H1 (cell line): ENCODE measurements around the gene ASS1. TPM values are rescaled to one million over a fixed set of nuclear protein-coding genes. Genes with fewer than 3 reads are reported as not detected.
A peak's percentile ranks its signal among the peaks of the same experiment; 100 is the strongest.

Experiments
- CTCF ChIA-PET: fragments of 300-600 bp; sonication (Branson Sonifier 250); formaldehyde crosslinking; loops from one replicate; lab custom pipeline; 2021; ENCODE audit not compliant: partially characterized antibody; lab: Charles Lee
- POLR2A ChIA-PET: fragments of 300-600 bp; sonication (Branson Sonifier 250); formaldehyde crosslinking; loops from one replicate; lab custom pipeline; 2021; ENCODE audit warnings: inconsistent platforms; ENCODE audit not compliant: partially characterized antibody; lab: Charles Lee
- DNase-seq, 2 experiments: peaks; one replicate each; pipeline versions ENCODE4 v3.0.0 to v3.0.0-alpha.2; 2010 to 2022; ENCODE audit warnings: low spot score in 2 of 2, low read depth in 1 of 2, mixed read lengths in 1 of 2
- FAIRE-seq: peaks from 2 replicates; lab custom pipeline; 2011; peaks lifted over from hg19 to GRCh38; lab: Jason Lieb, UNC
- H2AFZ ChIP-seq: 2 replicates; pipeline ENCODE4 v1.8.1; 2012; ENCODE audit warnings: low read length, inconsistent platforms
- H2AK5ac ChIP-seq: 2 replicates; pipeline ENCODE4 v1.6.1; 2013; ENCODE audit warnings: low read depth, low read length
- H2BK120ac ChIP-seq: replicated peaks from 2 replicates; pipeline ENCODE3; 2013; ENCODE audit warnings: low read depth, low read length, inconsistent platforms
- H2BK12ac ChIP-seq: 2 replicates; pipeline ENCODE4 v1.6.1; 2013; ENCODE audit warnings: low read depth, low read length
- H2BK15ac ChIP-seq: 2 replicates; pipeline ENCODE4 v1.6.1; 2013; ENCODE audit warnings: low read length
- H2BK20ac ChIP-seq: 2 replicates; pipeline ENCODE4 v1.6.1; 2013; ENCODE audit warnings: low read length
- H2BK5ac ChIP-seq: 2 replicates; pipeline ENCODE4 v1.6.1; 2013; ENCODE audit warnings: low read depth, low read length
- H3K14ac ChIP-seq: 2 replicates; pipeline ENCODE4 v1.6.1; 2013; ENCODE audit warnings: inconsistent platforms; ENCODE audit not compliant: insufficient read length
- H3K18ac ChIP-seq: 2 replicates; pipeline ENCODE4 v1.6.1; 2013; ENCODE audit warnings: low read length; ENCODE audit errors: extremely low read depth
- H3K23ac ChIP-seq: 2 replicates; pipeline ENCODE4 v1.6.1; 2013; ENCODE audit warnings: inconsistent platforms; ENCODE audit not compliant: insufficient read length
- H3K23me2 ChIP-seq: 2 replicates; pipeline ENCODE4 v1.6.1; 2013; ENCODE audit warnings: low read depth, low read length
- H3K27ac ChIP-seq: 2 replicates; pipeline ENCODE4 v1.6.1; 2011; ENCODE audit warnings: low read depth, low read length, inconsistent platforms
- H3K27me3 ChIP-seq, 4 experiments: replicated peaks in 1 of 4; 1 replicate in 1 of 4; 2 replicates in 3 of 4; pipeline versions ENCODE4 v1.6.1 to v1.8.1; 2011 to 2013; ENCODE audit warnings: low read length in 3 of 4, mild to moderate bottlenecking in 3 of 4, inconsistent platforms in 2 of 4, mixed read lengths in 2 of 4, moderate library complexity in 1 of 4; ENCODE audit not compliant: control insufficient read depth in 3 of 4, insufficient read depth in 3 of 4; ENCODE audit errors: extremely low read depth in 1 of 4
- H3K36me3 ChIP-seq, 4 experiments: 2 replicates each; pipeline versions ENCODE4 v1.6.1 to v1.8.1; 2011 to 2013; ENCODE audit warnings: mild to moderate bottlenecking in 4 of 4, low read length in 3 of 4, moderate library complexity in 2 of 4, control low read depth in 1 of 4, inconsistent platforms in 1 of 4; ENCODE audit not compliant: insufficient read depth in 4 of 4, control insufficient read depth in 2 of 4
- H3K4ac ChIP-seq: replicated peaks from 2 replicates; pipeline ENCODE3; 2013; ENCODE audit warnings: low read length, low read depth, mixed read lengths, inconsistent platforms; ENCODE audit not compliant: insufficient read length
- H3K4me1 ChIP-seq, 4 experiments: replicated peaks in 1 of 4; 1 replicate in 1 of 4; 2 replicates in 3 of 4; pipeline versions ENCODE4 v1.6.1 to v1.8.1; 2011 to 2013; ENCODE audit warnings: low read length in 3 of 4, inconsistent platforms in 2 of 4, mixed read lengths in 1 of 4; ENCODE audit not compliant: insufficient read depth in 4 of 4, control insufficient read depth in 3 of 4
- H3K4me2 ChIP-seq, 2 experiments: 2 replicates each; pipeline versions ENCODE4 v1.6.1 to v1.8.1; 2011 to 2013; ENCODE audit warnings: low read depth in 2 of 2, low read length in 2 of 2, control low read depth in 1 of 2, inconsistent platforms in 1 of 2, mild to moderate bottlenecking in 1 of 2; ENCODE audit not compliant: insufficient read depth in 1 of 2
- H3K4me3 ChIP-seq, 4 experiments: fragments of 200-600, 300-600 bp in 1 of 4; sonication (generic), shearing (Covaris generic), sonication (Bioruptor Twin) in 1 of 4; 2 replicates each; pipeline versions ENCODE4 v1.5.1 to v1.8.1; 2011 to 2016; ENCODE audit warnings: low read length in 4 of 4, low read depth in 3 of 4, control low read depth in 2 of 4, inconsistent platforms in 2 of 4, mild to moderate bottlenecking in 2 of 4, mixed read lengths in 1 of 4, moderate library complexity in 1 of 4; ENCODE audit not compliant: insufficient read depth in 2 of 4; ENCODE audit errors: extremely low read depth in 1 of 4
- H3K56ac ChIP-seq: replicated peaks from 2 replicates; pipeline ENCODE3; 2013; ENCODE audit warnings: low read depth, mild to moderate bottlenecking, mixed read lengths, low read length, inconsistent platforms; ENCODE audit not compliant: insufficient read length
- H3K79me1 ChIP-seq: 2 replicates; pipeline ENCODE4 v1.6.1; 2013; ENCODE audit warnings: low read depth, low read length, control low read depth
- H3K79me2 ChIP-seq, 2 experiments: 2 replicates each; pipeline versions ENCODE4 v1.6.1 to v1.8.1; 2012 to 2013; ENCODE audit warnings: low read length in 2 of 2, mild to moderate bottlenecking in 2 of 2, inconsistent platforms in 1 of 2; ENCODE audit not compliant: insufficient read depth in 2 of 2, control insufficient read depth in 1 of 2
- H3K9ac ChIP-seq, 4 experiments: replicated peaks in 1 of 4; 1 replicate in 1 of 4; 2 replicates in 3 of 4; pipeline versions ENCODE4 v1.6.1 to v1.8.1; 2011 to 2013; ENCODE audit warnings: low read depth in 3 of 4, low read length in 3 of 4, control low read depth in 2 of 4, mild to moderate bottlenecking in 2 of 4, moderate library complexity in 2 of 4, inconsistent platforms in 1 of 4; ENCODE audit errors: extremely low read depth in 1 of 4
- H3K9me3 ChIP-seq, 2 experiments: 2 replicates each; pipeline versions ENCODE4 v1.6.1 to v1.8.1; 2012 to 2013; ENCODE audit warnings: mild to moderate bottlenecking in 2 of 2, moderate library complexity in 2 of 2, control low read depth in 1 of 2, inconsistent platforms in 1 of 2, low read depth in 1 of 2, low read length in 1 of 2, mixed read lengths in 1 of 2; ENCODE audit not compliant: insufficient read depth in 2 of 2
- H4K20me1 ChIP-seq, 2 experiments: replicated peaks in 1 of 2; 2 replicates each; pipeline versions ENCODE3 to v1.8.1; 2011 to 2013; ENCODE audit warnings: inconsistent platforms in 2 of 2, low read length in 2 of 2, mild to moderate bottlenecking in 1 of 2; ENCODE audit not compliant: insufficient read depth in 2 of 2, control insufficient read depth in 1 of 2
- H4K5ac ChIP-seq: 2 replicates; pipeline ENCODE4 v1.6.1; 2013; ENCODE audit warnings: low read length, low read depth, mixed read lengths, inconsistent platforms; ENCODE audit not compliant: insufficient read length
- H4K8ac ChIP-seq: 2 replicates; pipeline ENCODE4 v1.8.0; 2013; ENCODE audit warnings: mild to moderate bottlenecking, moderate library complexity, low read length, inconsistent platforms; ENCODE audit not compliant: insufficient read depth; ENCODE audit errors: extremely low read depth
- H4K91ac ChIP-seq: replicated peaks from 2 replicates; pipeline ENCODE3; 2013; ENCODE audit warnings: low read length, mixed read lengths, inconsistent platforms; ENCODE audit not compliant: insufficient read length
- RAD21 ChIP-seq, 2 experiments: IDR thresholded peaks in 1 of 2; conservative IDR thresholded peaks in 1 of 2; 2 replicates each; pipeline ENCODE4 v1.6.1; 2011; ENCODE audit warnings: low read depth in 2 of 2, low read length in 2 of 2, improper control_type of control experiment in 1 of 2, inconsistent platforms in 1 of 2, mild to moderate bottlenecking in 1 of 2, moderate library complexity in 1 of 2
- WGBS, 2 experiments: shearing (Covaris generic) in 1 of 2; methylation state at CpG; one replicate each; pipeline versions ENCODE4 v1.1.6 to v1.1.7; 2013 to 2015; ENCODE audit warnings: low lambda C conversion rate in 2 of 2, mixed read lengths in 2 of 2, inconsistent platforms in 1 of 2, low coverage in 1 of 2, missing lambda C conversion rate in 1 of 2; ENCODE audit not compliant: insufficient replicate concordance in 2 of 2, insufficient coverage in 1 of 2, insufficient read length in 1 of 2; ENCODE audit errors: extremely low coverage in 1 of 2, missing lambda C conversion rate in 1 of 2; 5-methylcytosine and 5-hydroxymethylcytosine counted together
- polyA plus RNA-seq, 7 experiments: library from polyadenylated mRNA; depleted of rRNA in 3 of 7; stranded (reverse) in 5 of 7; unstranded in 2 of 7; fragments of >200 nt in 5 of 7; fragments of 200-250 nt in 2 of 7; gene quantifications; 1 replicate in 5 of 7; 2 replicates in 1 of 7; 4 replicates in 1 of 7; pipeline versions ENCODE4 v1.2.1 to v1.2.3, GENCODE V29; 2011 to 2013; ENCODE audit warnings: missing spikeins in 2 of 7, mixed read lengths in 2 of 7
- total RNA-seq: library from RNA; stranded (reverse); fragmentation: NEBNext Ultra II Directional; extraction: Animal tissue kit (Norgen Biotek cat#: 25700); gene quantifications from 2 replicates; pipeline ENCODE4 v1.2.1, GENCODE V29; 2021

The ASS1 gene
- total and polyA plus RNA-seq, 2 of the 8 experiments (the other 6 are each of a cell fraction or from before 2014, with no cell fraction given) = 108 to 296 TPM

DNA sequence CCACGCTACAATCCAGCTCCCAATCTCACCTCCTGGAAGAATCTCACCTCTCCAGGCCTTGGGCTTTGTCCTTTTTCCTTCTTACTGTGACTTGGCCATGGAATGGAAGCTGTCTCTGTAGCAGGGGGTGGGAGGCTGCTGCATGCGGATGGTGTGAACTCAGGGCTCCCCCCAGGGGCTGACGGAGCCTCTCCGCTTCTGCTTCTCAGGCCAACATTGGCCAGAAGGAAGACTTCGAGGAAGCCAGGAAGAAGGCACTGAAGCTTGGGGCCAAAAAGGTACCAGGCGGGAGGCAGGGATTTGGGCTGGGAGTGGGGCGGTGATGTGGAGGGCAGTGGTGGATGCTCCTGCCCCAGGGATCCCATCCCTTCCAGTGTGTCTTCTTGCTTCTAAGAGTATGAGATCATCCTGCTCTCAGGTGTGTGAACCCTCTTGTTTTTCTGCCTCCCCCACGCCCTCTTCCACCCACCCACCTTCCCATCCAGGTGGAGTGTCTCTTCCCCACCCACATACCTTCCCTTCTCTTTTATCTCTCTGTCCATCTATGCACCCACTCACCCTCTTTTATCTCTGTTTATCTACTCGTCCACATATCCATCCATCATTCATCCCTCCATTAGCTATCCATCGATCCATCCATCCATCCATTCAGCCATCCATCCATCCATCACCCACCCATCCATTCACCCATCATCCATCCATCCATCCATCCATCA is 9.5 kb downstream of the ASS1 start:
- POLR2A ChIA-PET = interaction anchor here (1.1 to 1.6 kb wide), 3 partner anchors 9 to 15 kb away, joined by 3 to 7 read pairs (median 5); no protein-coding TSS in a partner anchor
- TF ChIP-seq RAD21 (IDR thresholded peaks at IDR 0.05 in 1 of 2, conservative IDR thresholded peaks at IDR 0.05 in 1 of 2; ENCODE audit: low read depth in 2 of 2, low read length in 2 of 2) = 0 out of 4 replicates have a peak, but pooled peaks of 1 of the 2 experiments have one; percentile 17

More for the DNA sequence above, 9.5 kb downstream of the ASS1 start:
- H3K4me3 ChIP-seq = no peak overlapping the region
- H3K79me2 ChIP-seq = peaks cover 0 to 11% of the 10 kb centered on the region in 2 experiments; a peak in 1 of 4 replicates
- H4K8ac ChIP-seq = no peak overlapping the region
- no peak overlapping the region for H4K5ac ChIP-seq
- H2BK120ac ChIP-seq = no peak overlapping the region
- H3K36me3 ChIP-seq = peaks cover 0 to 13% (median 0%) of the 10 kb centered on the region in 4 experiments; a peak in 5 of 8 replicates
- no peak overlapping the region for H2BK15ac ChIP-seq
- no peak overlapping the region for H3K4me2 ChIP-seq
- DNase-seq (no peak), FAIRE-seq (no peak)
- no peak overlapping the region for H2BK12ac ChIP-seq
- H3K18ac ChIP-seq = no peak overlapping the region
- no peak overlapping the region for H2AK5ac ChIP-seq
- H2BK20ac ChIP-seq = no peak overlapping the region
- H3K23me2 ChIP-seq = peaks cover 8% of the 10 kb centered on the region; the same call in 1 of the 2 replicates
- no peak overlapping the region for H3K4ac ChIP-seq
- no peak overlapping the region for H3K14ac ChIP-seq
- no peak overlapping the region for H4K91ac ChIP-seq
- H3K79me1 ChIP-seq = peaks cover 2% of the 10 kb centered on the region
- peaks cover 0 to 21% (median 12%) of the 10 kb centered on the region in 4 experiments; a peak in 5 of 7 replicates for H3K4me1 ChIP-seq
- H3K27ac ChIP-seq = no peak overlapping the region
- CTCF ChIA-PET = interaction anchor here (0.6 to 1.7 kb wide), 8 partner anchors 11 to 589 kb away, joined by 3 to 6 read pairs (median 4); no protein-coding TSS in a partner anchor
- no peak overlapping the region for H3K23ac ChIP-seq
- H3K9me3 ChIP-seq = no peaks in the 10 kb centered on the region
- no peak overlapping the region for H3K9ac ChIP-seq
- H2BK5ac ChIP-seq = no peak overlapping the region
- no peaks in the 10 kb centered on the region for H3K27me3 ChIP-seq
- H4K20me1 ChIP-seq = peaks cover 2 to 26% of the 10 kb centered on the region in 2 experiments
- WGBS, 2 experiments = 91 to 100% methylated on average over 2 to 10 of the region's 10 CpGs
- no peak overlapping the region for H2AFZ ChIP-seq
- H3K56ac ChIP-seq = peak overlapping the region; percentile 70
